DND-41 (cell line): Measurements from ENCODE around the gene SLC2A10.
A peak's percentile ranks its signal among the peaks of the same experiment; 100 is the strongest.

ENCODE experiments used
- ATAC-seq: fragments of 200-7000 bp; cut with Tn5 transposase; 3 replicates; pipeline ENCODE4 v1.9.1; 2021; ENCODE audit warnings: low read depth; ENCODE audit not compliant: insufficient read depth
- DNase-seq: peaks from one replicate; pipeline ENCODE4 v3.0.0-alpha.2; 2020
- H2AFZ ChIP-seq: 2 replicates; pipeline ENCODE4 v1.6.0; 2012; ENCODE audit warnings: low read depth, low read length
- H3K27ac ChIP-seq: 2 replicates; pipeline ENCODE4 v1.5.1; 2012; ENCODE audit warnings: low read length, inconsistent platforms
- H3K27me3 ChIP-seq: fragments of 200-600 bp; sonication (generic); 2 replicates; pipeline ENCODE4 v1.6.0; 2012; ENCODE audit warnings: low read length, mild to moderate bottlenecking, inconsistent platforms; ENCODE audit not compliant: insufficient read depth, poor library complexity
- H3K36me3 ChIP-seq: 2 replicates; pipeline ENCODE4 v1.5.1; 2012; ENCODE audit warnings: low read length, inconsistent platforms; ENCODE audit not compliant: insufficient read depth
- H3K4me1 ChIP-seq: 2 replicates; pipeline ENCODE4 v1.5.1; 2012; ENCODE audit warnings: mild to moderate bottlenecking, low read length; ENCODE audit not compliant: insufficient read depth
- H3K4me2 ChIP-seq: 2 replicates; pipeline ENCODE4 v1.6.0; 2012; ENCODE audit warnings: mild to moderate bottlenecking, moderate library complexity, low read length, inconsistent platforms; ENCODE audit not compliant: insufficient read depth
- H3K4me3 ChIP-seq, 2 experiments: fragments of 200-600 bp in 1 of 2; shearing (Covaris generic) in 1 of 2; 2 replicates each; pipeline ENCODE4 v1.5.1; 2012 to 2016; ENCODE audit warnings: inconsistent platforms in 2 of 2, low read length in 2 of 2, mild to moderate bottlenecking in 2 of 2, low read depth in 1 of 2, moderate library complexity in 1 of 2
- H3K79me2 ChIP-seq: 2 replicates; pipeline ENCODE4 v1.6.0; 2012; ENCODE audit warnings: low read length, inconsistent platforms; ENCODE audit not compliant: insufficient read depth
- H3K9ac ChIP-seq: 2 replicates; pipeline ENCODE4 v1.6.0; 2012; ENCODE audit warnings: low read depth, mild to moderate bottlenecking, inconsistent platforms, low read length, moderate library complexity
- H3K9me3 ChIP-seq: 2 replicates; pipeline ENCODE4 v1.5.1; 2012; ENCODE audit warnings: low read length, moderate library complexity, mild to moderate bottlenecking, inconsistent platforms; ENCODE audit not compliant: insufficient read depth, severe bottlenecking
- H4K20me1 ChIP-seq: 2 replicates; pipeline ENCODE4 v1.6.0; 2012; ENCODE audit warnings: low read length; ENCODE audit not compliant: insufficient read depth
- EZH2 ChIP-seq: IDR thresholded peaks from 3 replicates; pipeline ENCODE4 v1.6.1; 2012; ENCODE audit warnings: borderline replicate concordance, low read depth, mild to moderate bottlenecking, moderate library complexity, low read length, inconsistent platforms; ENCODE audit not compliant: severe bottlenecking
- TF ChIP-seq, protein P1 (sequence below): IDR thresholded peaks from 2 replicates; pipeline ENCODE4 v1.5.1; 2012; ENCODE audit warnings: borderline replicate concordance, low read length, moderate library complexity, mild to moderate bottlenecking; ENCODE audit not compliant: poor library complexity, severe bottlenecking; ENCODE audit errors: extremely low read depth

The SLC2A10 gene

DNA sequence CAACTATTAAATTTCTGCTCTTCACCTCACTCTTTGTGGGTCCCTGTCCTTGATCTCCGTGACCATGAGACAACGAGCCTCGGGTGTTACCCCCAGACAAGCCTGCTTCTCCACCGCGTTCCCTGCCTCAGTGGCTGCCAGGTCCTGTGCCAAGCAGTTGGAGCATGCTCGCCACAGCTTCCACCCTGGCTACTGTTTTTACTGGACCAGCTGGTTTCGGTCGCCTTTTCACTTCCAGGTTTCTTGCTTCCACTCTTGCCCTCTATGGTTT, 25.8 kb upstream of the SLC2A10 start:
- TF ChIP-seq, protein P1, sequence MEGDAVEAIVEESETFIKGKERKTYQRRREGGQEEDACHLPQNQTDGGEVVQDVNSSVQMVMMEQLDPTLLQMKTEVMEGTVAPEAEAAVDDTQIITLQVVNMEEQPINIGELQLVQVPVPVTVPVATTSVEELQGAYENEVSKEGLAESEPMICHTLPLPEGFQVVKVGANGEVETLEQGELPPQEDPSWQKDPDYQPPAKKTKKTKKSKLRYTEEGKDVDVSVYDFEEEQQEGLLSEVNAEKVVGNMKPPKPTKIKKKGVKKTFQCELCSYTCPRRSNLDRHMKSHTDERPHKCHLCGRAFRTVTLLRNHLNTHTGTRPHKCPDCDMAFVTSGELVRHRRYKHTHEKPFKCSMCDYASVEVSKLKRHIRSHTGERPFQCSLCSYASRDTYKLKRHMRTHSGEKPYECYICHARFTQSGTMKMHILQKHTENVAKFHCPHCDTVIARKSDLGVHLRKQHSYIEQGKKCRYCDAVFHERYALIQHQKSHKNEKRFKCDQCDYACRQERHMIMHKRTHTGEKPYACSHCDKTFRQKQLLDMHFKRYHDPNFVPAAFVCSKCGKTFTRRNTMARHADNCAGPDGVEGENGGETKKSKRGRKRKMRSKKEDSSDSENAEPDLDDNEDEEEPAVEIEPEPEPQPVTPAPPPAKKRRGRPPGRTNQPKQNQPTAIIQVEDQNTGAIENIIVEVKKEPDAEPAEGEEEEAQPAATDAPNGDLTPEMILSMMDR: no peak
- no peak for TF ChIP-seq EZH2
- H3K27ac ChIP-seq: no peak overlapping the region
- no peak overlapping the region for H3K4me3 ChIP-seq
- DNase-seq (no peak), ATAC-seq (no peak)
- H3K4me2 ChIP-seq: no peak overlapping the region
- H3K79me2 ChIP-seq: peaks cover 49% of the 10 kb centered on the region
- H4K20me1 ChIP-seq: peaks cover 74% of the 10 kb centered on the region
- no peak overlapping the region for H2AFZ ChIP-seq
- peaks cover 23% of the 10 kb centered on the region for H3K4me1 ChIP-seq
- no peaks in the 10 kb centered on the region for H3K27me3 ChIP-seq
- H3K9me3 ChIP-seq: no peaks in the 10 kb centered on the region
- peaks cover 46% of the 10 kb centered on the region for H3K36me3 ChIP-seq
- no peak overlapping the region for H3K9ac ChIP-seq

DNA sequence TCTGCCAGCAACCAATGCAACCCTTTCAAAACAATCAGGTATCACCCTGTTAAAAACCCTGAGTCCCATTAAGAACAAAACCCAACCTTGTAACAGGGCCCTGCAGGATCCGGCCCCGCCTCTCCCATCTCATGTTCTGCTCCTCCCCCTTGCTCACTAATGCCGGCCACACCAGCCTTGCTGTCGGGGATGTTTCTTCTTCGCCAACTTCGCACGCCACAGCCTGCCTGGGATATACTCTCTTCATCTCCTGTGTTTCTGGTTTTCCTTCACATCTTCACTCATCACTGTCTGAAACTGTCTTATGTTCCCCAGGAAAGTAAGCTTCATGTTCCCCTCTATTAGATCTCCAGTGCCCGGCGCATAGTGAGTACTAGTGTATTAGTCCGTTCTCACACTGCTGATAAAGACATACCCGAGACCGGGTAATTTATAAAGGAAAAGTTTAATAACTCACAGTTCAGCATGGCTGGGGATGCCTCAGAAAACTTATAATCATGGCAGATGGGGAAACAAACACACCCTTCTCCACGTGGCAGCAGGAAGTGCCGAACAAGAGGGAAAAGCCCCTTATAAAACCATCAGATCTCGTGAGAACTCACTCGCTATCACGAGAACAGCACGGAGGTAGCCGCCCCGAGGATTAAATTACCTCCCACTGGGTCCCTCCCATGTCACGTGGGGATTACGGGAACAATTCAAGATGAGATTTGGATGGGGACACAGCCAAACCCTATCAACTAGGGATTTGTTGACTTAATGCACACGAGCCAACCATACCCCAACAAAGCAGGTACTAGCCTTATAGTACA, 25.3 kb upstream of the SLC2A10 start:
- H3K4me3 ChIP-seq: no peak overlapping the region
- ATAC-seq (no peak), DNase-seq (no peak)
- H3K9me3 ChIP-seq: no peaks in the 10 kb centered on the region
- H3K4me1 ChIP-seq: peaks cover 23% of the 10 kb centered on the region
- no peak overlapping the region for H3K9ac ChIP-seq
- H3K27ac ChIP-seq: no peak overlapping the region
- TF ChIP-seq EZH2: no peak
- TF ChIP-seq, protein P1: no peak
- H3K4me2 ChIP-seq: no peak overlapping the region
- peaks cover 46% of the 10 kb centered on the region for H3K36me3 ChIP-seq
- H3K27me3 ChIP-seq: no peaks in the 10 kb centered on the region
- peaks cover 77% of the 10 kb centered on the region for H4K20me1 ChIP-seq
- no peak overlapping the region for H2AFZ ChIP-seq
- peaks cover 54% of the 10 kb centered on the region for H3K79me2 ChIP-seq

DNA sequence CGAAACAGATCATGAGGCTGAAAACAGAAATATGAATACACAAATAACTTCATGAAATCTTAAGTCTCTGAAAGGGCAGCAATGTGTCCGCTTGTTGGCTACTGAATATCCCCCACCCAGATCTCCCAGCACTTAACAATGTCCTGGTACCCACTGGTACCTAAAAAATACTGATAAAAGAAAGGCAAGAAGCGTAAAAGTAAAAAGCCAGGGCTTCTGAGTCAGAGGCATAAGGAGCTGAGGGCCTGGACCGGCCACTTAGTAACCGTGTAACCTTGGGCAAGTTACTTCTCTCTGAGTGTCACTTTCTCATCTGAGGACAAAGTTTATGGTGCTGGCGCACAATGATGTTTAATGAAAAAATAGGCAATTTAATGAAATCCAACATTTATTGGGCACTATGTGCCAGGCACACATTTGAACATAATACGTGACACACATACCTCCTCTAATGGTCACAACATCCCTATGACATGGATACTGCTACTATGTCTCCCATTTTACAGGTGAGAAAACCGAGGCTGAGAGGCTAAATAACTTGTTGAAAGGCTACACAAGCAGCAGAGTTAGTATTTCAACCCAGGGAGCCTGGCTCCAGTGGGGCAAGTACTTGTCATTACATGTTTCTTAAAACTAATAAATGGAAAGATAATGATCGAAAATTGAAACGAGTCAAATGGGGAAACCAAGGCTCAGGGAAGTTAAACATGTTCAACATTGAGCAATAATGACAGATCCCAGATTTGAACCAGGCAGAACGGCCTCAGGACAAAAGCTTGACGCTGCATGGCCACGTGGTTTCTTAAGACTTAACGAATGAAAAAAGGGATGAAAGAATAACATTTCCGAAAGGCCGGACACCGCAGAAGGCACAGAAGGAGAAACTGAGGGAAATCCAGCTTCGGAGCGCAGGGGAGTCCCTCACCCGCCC, 21.0 kb upstream of the SLC2A10 start:
- peak overlapping the region; percentile 87 for H3K4me2 ChIP-seq
- H3K36me3 ChIP-seq: peaks cover 31% of the 10 kb centered on the region
- DNase-seq: no peak
- H3K9me3 ChIP-seq: no peaks in the 10 kb centered on the region
- H3K27me3 ChIP-seq: no peaks in the 10 kb centered on the region
- peaks cover 33% of the 10 kb centered on the region for H3K4me1 ChIP-seq
- peak overlapping the region; percentile 82 for H2AFZ ChIP-seq
- TF ChIP-seq, protein P1: no peak
- no peak for TF ChIP-seq EZH2
- peak overlapping the region; percentile 82 for H3K9ac ChIP-seq
- H4K20me1 ChIP-seq: peaks cover 50% of the 10 kb centered on the region; the same call in 1 of the 2 replicates
- H3K27ac ChIP-seq: peak overlapping the region; percentile 83
- no peak for ATAC-seq
- peak overlapping the region; percentile 68 to 73 for H3K4me3 ChIP-seq
- H3K79me2 ChIP-seq: peaks cover 57% of the 10 kb centered on the region
